Measurements from ENCODE around the gene TC2N. TPM values are rescaled to one million over a fixed set of nuclear protein-coding genes. Genes with fewer than 3 reads are reported as not detected.
"Not testable (repeated sequence)": the region's sequence is repeated elsewhere in the genome, so short reads cannot be mapped to it uniquely, and the experiment has no call there.

TC2N gene
- total RNA-seq, 2 donors from 2014 or later: 6.9 to 12.0 TPM

DNA sequence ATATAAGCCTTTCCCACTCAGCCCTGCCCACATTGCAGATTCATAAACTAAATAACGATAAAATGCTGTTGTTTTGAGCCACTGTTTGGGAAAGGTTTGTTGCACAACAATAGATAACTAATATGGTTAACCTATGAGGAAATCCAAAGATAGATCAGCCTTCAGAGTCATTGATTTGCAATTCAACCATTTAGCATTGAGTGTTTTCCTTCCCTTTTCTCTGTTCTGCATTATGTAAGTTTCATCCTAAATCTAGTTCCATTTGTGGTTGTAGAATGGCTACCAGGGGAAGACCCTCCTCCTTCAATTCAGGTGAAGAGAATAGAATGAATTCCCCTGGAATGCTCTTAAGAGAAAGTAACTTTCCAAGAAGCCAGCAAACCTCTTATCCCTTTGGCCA lies 19.6 kb downstream of the TC2N start:
- no peak for ATAC-seq
- no peak for DNase-seq (ENCODE audit: low spot score)
- Mint-ChIP-seq H3K27ac (no peak overlapping the region), H3K36me3 (no peaks in the 10 kb centered on the region), H3K4me1 (ENCODE audit: low read depth in 2 of 2) (peaks cover 3 to 10% of the 10 kb centered on the region in 2 donors), H3K27me3 (no peaks in the 10 kb centered on the region), H3K9me3 (no peaks in the 10 kb centered on the region), H3K4me3 (no peak overlapping the region)

DNA sequence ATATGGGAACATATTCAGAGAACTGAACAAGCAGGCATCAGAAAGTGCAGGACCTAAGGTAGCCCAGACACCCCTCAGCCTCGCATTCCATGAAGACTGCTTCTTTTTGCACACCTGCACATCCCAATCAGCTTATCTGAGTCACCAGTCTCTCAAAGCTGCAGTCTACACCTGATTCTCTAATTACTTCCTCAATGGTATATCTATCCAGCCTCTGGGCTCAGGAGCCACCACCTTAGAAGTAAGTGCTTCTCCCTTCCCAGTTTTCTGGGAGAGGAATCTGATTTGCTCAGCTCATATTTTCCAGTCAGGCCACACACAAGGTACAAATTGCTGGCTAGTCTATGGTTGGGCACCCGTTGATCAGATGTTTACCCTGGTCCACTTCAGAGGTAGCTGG lies 21.7 kb downstream of the TC2N start:
- Mint-ChIP-seq H3K27ac (no peak overlapping the region), H3K4me3 (no peak overlapping the region), H3K27me3 (no peaks in the 10 kb centered on the region), H3K4me1 (ENCODE audit: low read depth in 2 of 2) (peaks cover 3 to 7% of the 10 kb centered on the region in 2 donors), H3K9me3 (no peaks in the 10 kb centered on the region), H3K36me3 (no peaks in the 10 kb centered on the region)
- ATAC-seq (no peak), DNase-seq (ENCODE audit: low spot score) (no peak)

DNA sequence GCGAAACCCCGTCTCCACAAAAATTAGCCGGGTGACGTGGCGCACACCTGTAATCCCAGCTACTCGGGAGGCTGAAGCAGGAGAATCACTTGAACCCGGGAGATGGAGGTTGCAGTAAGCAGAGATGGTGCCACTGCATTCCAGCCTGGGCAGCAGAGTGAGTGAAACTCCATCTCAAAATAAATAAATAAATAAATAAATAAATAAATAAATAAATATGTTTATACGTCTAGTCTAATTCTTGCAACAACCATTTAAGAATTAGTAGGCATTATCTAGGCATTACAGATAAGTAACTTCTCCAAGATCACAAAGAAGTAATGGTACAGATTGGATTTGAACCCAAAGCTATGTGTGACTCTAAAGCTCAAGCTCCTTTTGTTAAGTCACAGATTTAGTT lies 22.3 kb downstream of the TC2N start:
- not testable (repeated sequence) for DNase-seq (ENCODE audit: low spot score); H3K36me3 Mint-ChIP-seq; H3K4me3 Mint-ChIP-seq; H3K27me3 Mint-ChIP-seq; ATAC-seq; H3K9me3 Mint-ChIP-seq; H3K4me1 Mint-ChIP-seq (ENCODE audit: low read depth in 2 of 2); H3K27ac Mint-ChIP-seq

DNA sequence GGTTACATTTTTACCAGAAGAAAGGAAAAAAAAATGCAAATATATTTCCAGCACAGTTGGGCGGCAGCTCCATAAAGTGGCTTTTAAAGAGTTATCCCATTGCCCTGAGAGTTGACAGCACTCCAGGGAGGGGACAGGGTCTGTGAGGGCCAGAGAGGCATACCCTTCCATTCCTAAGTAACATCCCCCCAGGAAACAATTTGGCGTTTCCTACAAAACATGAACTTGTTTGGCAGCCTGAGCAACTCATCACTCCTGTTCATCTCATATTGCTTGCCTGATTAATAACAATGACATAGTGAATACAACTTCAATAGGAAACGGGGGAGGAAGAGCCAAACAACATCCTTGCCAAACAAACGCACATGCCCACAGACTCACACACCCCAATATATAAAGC lies 23.3 kb downstream of the TC2N start:
- no peaks in the 10 kb centered on the region for H3K9me3 Mint-ChIP-seq
- H3K27me3 Mint-ChIP-seq: no peaks in the 10 kb centered on the region
- no peak overlapping the region for H3K4me3 Mint-ChIP-seq
- DNase-seq (ENCODE audit: low spot score) (no peak), ATAC-seq (no peak)
- H3K4me1 Mint-ChIP-seq (ENCODE audit: low read depth in 2 of 2): peaks cover 6 to 11% of the 10 kb centered on the region in 2 donors
- no peaks in the 10 kb centered on the region for H3K36me3 Mint-ChIP-seq
- peak overlapping the region in 1 of 2 donors; percentile 55 for H3K27ac Mint-ChIP-seq

DNA sequence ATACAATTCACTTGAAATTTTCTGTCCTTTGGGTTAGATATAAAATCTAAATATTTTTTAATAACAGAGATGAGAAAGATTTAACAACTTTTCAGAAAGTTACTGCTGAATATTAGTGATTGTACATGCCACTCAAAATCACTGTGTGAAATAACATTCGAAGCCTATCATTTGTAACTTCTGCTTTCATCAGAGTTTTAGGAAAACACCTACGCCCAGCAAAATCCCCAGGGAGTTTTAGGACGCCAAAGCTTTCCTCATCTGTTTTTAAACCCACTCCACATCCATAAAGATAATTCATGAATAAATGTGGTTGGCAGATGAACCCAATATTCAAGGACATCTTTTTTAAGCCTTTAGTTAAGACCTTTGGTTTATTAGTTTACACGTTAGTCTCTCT lies 23.9 kb downstream of the TC2N start:
- peaks cover 6 to 12% of the 10 kb centered on the region in 2 donors for H3K4me1 Mint-ChIP-seq (ENCODE audit: low read depth in 2 of 2)
- DNase-seq (ENCODE audit: low spot score) (no peak), ATAC-seq (no peak)
- no peaks in the 10 kb centered on the region for H3K9me3 Mint-ChIP-seq
- H3K36me3 Mint-ChIP-seq: no peaks in the 10 kb centered on the region
- no peaks in the 10 kb centered on the region for H3K27me3 Mint-ChIP-seq
- peak overlapping the region in 1 of 2 donors; percentile 55 for H3K27ac Mint-ChIP-seq
- no peak overlapping the region for H3K4me3 Mint-ChIP-seq

DNA sequence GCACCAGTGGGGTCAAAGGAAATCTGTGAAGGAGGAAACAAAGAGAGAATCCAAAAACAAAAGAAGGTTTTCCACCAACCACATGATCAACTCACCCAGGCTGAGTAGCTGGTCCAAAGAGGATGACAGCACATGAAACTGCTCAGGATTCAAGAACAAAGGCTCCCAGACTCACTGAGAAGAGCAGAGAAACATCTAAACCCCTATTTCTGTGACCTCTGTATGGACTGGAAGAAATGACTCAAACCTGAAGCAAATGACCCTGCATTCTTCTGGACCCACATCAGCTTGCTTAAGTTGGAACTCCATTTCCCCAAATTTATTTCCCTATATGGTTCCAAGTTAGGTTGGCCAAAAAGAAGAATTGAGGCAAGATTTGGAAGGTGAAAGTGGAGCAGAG lies 26.3 kb downstream of the TC2N start:
- Mint-ChIP-seq H3K4me1 (ENCODE audit: low read depth in 2 of 2) (peaks cover 8 to 12% of the 10 kb centered on the region in 2 donors), H3K36me3 (no peaks in the 10 kb centered on the region), H3K27ac (no peak overlapping the region), H3K4me3 (no peak overlapping the region), H3K27me3 (no peaks in the 10 kb centered on the region), H3K9me3 (no peaks in the 10 kb centered on the region)
- DNase-seq (ENCODE audit: low spot score): no peak
- ATAC-seq: no peak

DNA sequence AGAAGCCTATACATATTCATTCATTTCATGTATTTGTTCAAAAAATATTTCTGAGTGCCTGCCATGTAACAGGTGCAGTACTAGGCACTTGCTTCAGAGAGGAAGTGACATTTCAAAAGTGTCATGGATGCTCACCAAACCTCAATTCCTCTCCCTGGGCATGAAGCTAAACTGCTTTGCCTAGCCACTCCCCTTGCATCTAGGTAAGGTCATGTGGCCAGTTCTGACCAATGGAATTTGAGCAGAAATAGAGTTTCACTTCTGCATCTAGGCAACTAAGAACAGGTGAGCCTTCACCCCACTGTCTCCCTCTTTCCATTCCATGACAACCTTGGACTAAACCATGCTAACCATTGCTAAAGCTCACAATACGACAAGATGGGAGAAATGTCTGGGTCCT lies 27.6 kb downstream of the TC2N start:
- ATAC-seq (no peak), DNase-seq (ENCODE audit: low spot score) (no peak)
- H3K4me1 Mint-ChIP-seq (ENCODE audit: low read depth in 2 of 2): peaks cover 13 to 15% of the 10 kb centered on the region in 2 donors
- no peaks in the 10 kb centered on the region for H3K9me3 Mint-ChIP-seq
- no peak overlapping the region for H3K4me3 Mint-ChIP-seq
- no peak overlapping the region for H3K27ac Mint-ChIP-seq
- no peaks in the 10 kb centered on the region for H3K27me3 Mint-ChIP-seq
- H3K36me3 Mint-ChIP-seq: no peaks in the 10 kb centered on the region

DNA sequence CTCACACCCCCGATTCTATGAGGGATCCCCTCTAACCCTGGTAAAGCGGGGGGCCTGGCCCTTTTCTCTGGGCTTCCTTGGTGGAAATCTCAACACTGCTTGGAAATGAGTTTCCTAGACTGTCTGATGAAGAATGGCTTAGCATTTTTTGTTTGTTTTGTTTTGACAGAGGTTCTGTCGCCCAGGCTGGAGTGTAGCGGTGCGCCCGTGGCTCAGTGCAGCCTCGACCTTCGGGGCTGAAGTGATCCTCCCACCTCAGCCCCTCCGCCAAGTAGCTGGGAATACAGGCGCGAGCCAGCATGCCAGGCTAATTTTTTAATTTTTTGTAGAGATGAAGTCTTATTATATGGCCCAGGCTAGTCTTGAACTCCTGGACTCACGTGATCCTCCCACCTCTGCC lies 30.3 kb downstream of the TC2N start:
- Mint-ChIP-seq H3K4me1 (ENCODE audit: low read depth in 2 of 2) (peaks cover 18 to 24% of the 10 kb centered on the region in 2 donors), H3K27me3 (no peaks in the 10 kb centered on the region), H3K36me3 (no peaks in the 10 kb centered on the region), H3K27ac (no peak overlapping the region), H3K9me3 (no peaks in the 10 kb centered on the region), H3K4me3 (peak overlapping the region; percentile 79)
- DNase-seq (ENCODE audit: low spot score) (no peak), ATAC-seq (no peak)

DNA sequence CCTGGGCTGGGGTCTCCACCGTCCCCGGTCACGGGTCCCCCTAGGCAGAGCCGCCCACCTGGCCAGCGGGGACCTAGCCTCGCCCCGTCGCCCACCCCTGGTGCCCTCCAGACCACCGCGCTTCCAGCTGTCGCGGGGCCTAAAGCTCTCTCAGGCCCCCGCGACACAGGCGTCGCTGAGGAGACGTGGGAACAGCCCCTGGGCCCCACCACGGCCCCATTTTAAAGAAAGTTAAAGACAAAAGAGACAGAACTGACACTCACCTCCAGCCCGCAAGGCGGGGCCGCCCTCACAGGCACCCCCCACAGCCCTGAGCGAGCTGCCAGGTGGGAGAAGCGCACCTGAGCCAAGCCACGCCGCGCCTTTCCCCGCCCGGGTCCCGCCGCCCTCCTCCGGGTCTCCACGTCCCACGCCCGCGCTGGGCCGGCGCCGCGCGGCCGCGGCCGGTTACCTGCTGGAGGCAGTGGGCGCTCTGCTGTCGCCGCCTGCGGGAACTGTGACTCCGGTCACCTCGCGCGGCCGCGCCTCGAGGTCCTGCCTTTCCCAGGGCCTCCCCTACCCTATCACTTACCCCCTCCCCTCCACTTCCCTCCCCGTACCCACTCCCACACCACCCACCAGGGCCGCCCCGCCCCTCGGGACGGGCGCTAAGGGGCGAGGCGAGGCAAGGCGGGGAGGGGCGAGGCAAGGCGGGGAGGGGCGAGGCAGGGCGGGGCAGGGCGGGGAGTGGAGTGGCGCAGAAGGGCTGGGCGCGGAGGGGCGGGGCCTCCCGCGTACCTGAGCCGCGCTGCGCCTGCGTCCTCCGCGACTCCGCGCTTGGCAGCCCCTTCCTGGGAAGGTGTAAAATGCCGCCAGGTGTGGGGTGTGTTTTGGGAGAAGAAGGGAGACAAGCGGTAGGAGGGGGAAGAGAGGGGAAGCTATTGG lies 31.2 kb downstream of the TC2N start:
- Mint-ChIP-seq H3K36me3 (no peaks in the 10 kb centered on the region), H3K4me3 (peak overlapping the region; percentile 79), H3K27me3 (no peaks in the 10 kb centered on the region), H3K9me3 (no peaks in the 10 kb centered on the region), H3K4me1 (ENCODE audit: low read depth in 2 of 2) (peaks cover 18 to 24% of the 10 kb centered on the region in 2 donors), H3K27ac (peak overlapping the region in 1 of 2 donors; percentile 79)
- ATAC-seq (peak; percentile 93 to 98), DNase-seq (ENCODE audit: low spot score) (peak; percentile 89)

DNA sequence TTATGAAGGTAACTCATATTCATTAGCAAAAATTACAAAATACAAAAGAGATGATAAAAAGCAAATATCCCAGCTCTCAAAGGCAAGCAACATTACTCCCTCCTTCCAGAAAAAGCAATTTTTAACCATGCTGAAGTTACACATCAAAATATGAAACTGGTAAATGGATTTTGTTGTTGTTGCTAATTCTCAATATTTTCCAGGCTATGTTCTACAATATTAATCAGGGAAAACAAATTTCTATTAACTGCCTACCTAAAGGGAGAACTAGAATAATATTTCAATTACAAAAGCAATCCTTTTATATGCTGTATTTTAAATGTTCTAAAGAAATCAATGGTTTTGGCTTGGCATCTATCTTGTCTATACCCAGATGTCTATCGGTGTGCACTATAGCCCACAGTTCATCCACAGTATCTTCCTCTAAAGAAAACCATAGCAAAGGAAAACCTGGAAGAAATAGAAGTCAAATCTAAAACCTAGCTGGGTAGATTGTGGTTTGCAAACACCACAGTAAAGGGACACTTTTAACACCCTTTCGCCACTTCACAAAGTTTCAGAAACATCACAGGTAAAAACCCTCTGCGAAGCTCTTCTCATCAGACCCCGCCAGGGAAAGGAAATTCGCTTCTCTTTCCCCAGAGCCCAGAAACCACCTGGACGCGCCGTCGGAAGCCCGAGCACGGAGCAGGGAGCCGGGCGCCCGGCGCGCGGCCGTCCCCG lies 32.0 kb downstream of the TC2N start:
- Mint-ChIP-seq H3K9me3 (no peaks in the 10 kb centered on the region), H3K36me3 (no peaks in the 10 kb centered on the region), H3K4me3 (peak overlapping the region; percentile 79), H3K27me3 (no peaks in the 10 kb centered on the region), H3K27ac (peak overlapping the region in 1 of 2 donors; percentile 55), H3K4me1 (ENCODE audit: low read depth in 2 of 2) (peaks cover 19 to 30% of the 10 kb centered on the region in 2 donors)
- ATAC-seq (peak in 1 of 2 donors; percentile 8), DNase-seq (ENCODE audit: low spot score) (no peak)

DNA sequence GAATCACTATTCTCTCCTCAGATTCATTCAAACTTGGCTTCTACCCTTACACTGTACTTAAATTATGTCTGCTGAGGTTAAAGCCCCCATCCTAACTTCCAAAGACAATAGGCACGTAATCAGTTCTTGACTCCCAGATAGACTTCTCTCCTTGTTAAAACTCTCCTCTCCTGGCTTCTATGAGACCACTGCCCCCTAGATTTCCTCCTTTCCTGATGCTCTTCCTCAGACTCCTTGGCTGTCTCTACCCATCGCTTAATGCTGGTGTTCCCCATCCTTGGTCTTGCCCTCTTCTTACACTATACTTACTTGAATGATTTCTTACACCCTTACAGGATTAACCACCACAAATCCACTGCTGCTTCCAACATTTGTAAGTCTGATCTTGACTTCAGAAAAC lies 32.8 kb downstream of the TC2N start:
- ATAC-seq (no peak), DNase-seq (ENCODE audit: low spot score) (no peak)
- peaks cover 24 to 38% of the 10 kb centered on the region in 2 donors for H3K4me1 Mint-ChIP-seq (ENCODE audit: low read depth in 2 of 2)
- no peak overlapping the region for H3K27ac Mint-ChIP-seq
- H3K4me3 Mint-ChIP-seq: no peak overlapping the region
- H3K36me3 Mint-ChIP-seq: no peaks in the 10 kb centered on the region
- H3K9me3 Mint-ChIP-seq: no peaks in the 10 kb centered on the region
- no peaks in the 10 kb centered on the region for H3K27me3 Mint-ChIP-seq

DNA sequence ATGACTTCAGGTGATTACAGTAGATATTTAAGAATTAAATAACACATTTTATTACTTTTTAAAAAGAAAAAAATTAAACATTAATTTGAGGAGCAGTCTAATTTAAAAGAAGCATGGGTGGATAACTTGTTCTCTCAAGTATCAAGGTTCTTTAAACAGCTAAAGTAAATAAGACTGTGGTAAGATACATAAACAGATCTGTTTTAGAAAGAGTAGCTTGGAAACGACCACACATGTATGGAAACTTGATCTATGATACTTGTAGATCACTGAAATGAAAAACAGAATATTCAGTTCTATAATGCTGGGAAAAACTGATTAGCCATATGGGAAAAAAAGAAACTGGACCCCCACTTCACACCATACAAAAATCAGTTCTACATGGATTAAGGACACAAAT lies 36.0 kb downstream of the TC2N start:
- H3K4me1 Mint-ChIP-seq (ENCODE audit: low read depth in 2 of 2): peaks cover 27 to 56% of the 10 kb centered on the region in 2 donors

DNA sequence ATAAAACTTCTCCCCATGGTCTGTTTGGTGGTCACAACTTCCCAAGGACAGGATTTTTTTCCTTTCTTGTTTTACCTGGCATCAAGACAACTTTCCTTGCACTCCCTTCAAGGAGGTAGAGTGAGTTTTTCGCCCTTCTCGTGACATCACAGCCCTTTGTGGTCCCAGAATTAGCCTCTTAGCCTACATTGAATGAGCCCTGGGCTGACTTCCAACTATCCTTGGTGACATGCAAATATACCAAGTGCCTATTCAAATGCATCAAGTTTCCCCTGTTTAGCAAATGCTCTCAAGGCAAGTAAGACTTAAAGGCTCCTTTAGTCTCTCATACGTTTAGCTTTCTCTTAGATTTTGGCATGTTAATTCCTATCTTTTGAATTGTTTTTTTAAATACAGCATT lies 36.6 kb downstream of the TC2N start:
- Mint-ChIP-seq H3K27ac (no peak overlapping the region), H3K27me3 (no peaks in the 10 kb centered on the region), H3K36me3 (no peaks in the 10 kb centered on the region), H3K4me3 (peak overlapping the region; percentile 61), H3K4me1 (ENCODE audit: low read depth in 2 of 2) (peaks cover 27 to 56% of the 10 kb centered on the region in 2 donors), H3K9me3 (no peaks in the 10 kb centered on the region)
- no peak for ATAC-seq
- DNase-seq (ENCODE audit: low spot score): no peak

More for the DNA sequence above, 36.0 kb downstream of the TC2N start:
- Mint-ChIP-seq H3K27me3 (no peaks in the 10 kb centered on the region), H3K9me3 (no peaks in the 10 kb centered on the region), H3K36me3 (no peaks in the 10 kb centered on the region), H3K27ac (no peak overlapping the region), H3K4me3 (no peak overlapping the region)
- DNase-seq (ENCODE audit: low spot score) (no peak), ATAC-seq (no peak)

DNA sequence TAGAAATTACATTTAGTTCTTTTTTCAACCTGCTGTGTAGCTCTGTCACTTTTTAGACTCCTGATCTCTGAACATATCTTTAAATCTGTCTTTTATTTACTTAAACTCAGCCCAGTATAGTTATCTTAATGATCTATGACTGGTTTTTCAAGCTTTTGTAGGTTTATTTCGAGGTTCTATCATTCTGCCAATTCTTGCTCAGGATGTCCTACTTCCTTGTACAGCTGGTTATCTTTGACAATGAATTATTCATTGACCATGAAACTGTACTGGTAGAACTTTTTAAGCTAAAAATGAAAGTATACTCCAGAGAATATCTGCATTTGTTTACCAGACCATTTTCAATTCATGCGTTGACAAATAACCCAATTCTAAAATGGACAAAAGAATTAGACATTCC lies 37.8 kb downstream of the TC2N start:
- Mint-ChIP-seq H3K27ac (peak overlapping the region in 1 of 2 donors; percentile 64), H3K4me3 (peak overlapping the region; percentile 35), H3K4me1 (ENCODE audit: low read depth in 2 of 2) (peaks cover 25 to 59% of the 10 kb centered on the region in 2 donors), H3K27me3 (no peaks in the 10 kb centered on the region), H3K9me3 (no peaks in the 10 kb centered on the region), H3K36me3 (no peaks in the 10 kb centered on the region)
- DNase-seq (ENCODE audit: low spot score) (no peak), ATAC-seq (no peak)

Measured in natural killer cell treated with Interleukin-12 subunit alpha and Interleukin-12 subunit beta and Interleukin-15 and Interleukin-18, amount 100 ng/mL, for 72 hours (primary cell).